ENCODE results near the gene NAB2. TPM values are rescaled to one million over a fixed set of nuclear protein-coding genes. Genes with fewer than 3 reads are reported as not detected.

NAB2 gene
- polyA plus RNA-seq, 4 donors = 40.3 to 57.1 (median 51.4) TPM

- DNase-seq (ENCODE audit: low read depth in 4 of 4, low spot score in 2 of 4) = no peak
Observed at GRCh38 chr12:57130941-57131340, 42.0 kb downstream of the NAB2 start.

GRCh38 chr12:57131896-57132744, 43.2 kb downstream of the NAB2 start:
- no peak for DNase-seq (ENCODE audit: low read depth in 4 of 4, low spot score in 2 of 4)

GRCh38 chr12:57133013-57133569, 44.2 kb downstream of the NAB2 start:
- no peak for DNase-seq (ENCODE audit: low read depth in 4 of 4, low spot score in 2 of 4)

- no peak for DNase-seq (ENCODE audit: low read depth in 4 of 4, low spot score in 2 of 4)
Observed at GRCh38 chr12:57133916-57134315, 45.0 kb downstream of the NAB2 start.

- DNase-seq (ENCODE audit: low read depth in 4 of 4, low spot score in 2 of 4) = no peak
Observed at GRCh38 chr12:57134949-57135348, 46.0 kb downstream of the NAB2 start.

GRCh38 chr12:57135527-57136326, 46.8 kb downstream of the NAB2 start:
- DNase-seq (ENCODE audit: low read depth in 4 of 4, low spot score in 2 of 4) = peak in 1 of 4 donors; percentile 46

GRCh38 chr12:57138526-57139272, 49.8 kb downstream of the NAB2 start:
- DNase-seq (ENCODE audit: low read depth in 4 of 4, low spot score in 2 of 4) = no peak

- DNase-seq (ENCODE audit: low read depth in 4 of 4, low spot score in 2 of 4) = no peak
Observed at GRCh38 chr12:57139796-57140649, 51.1 kb downstream of the NAB2 start.

GRCh38 chr12:57141249-57141648, 52.3 kb downstream of the NAB2 start:
- no peak for DNase-seq (ENCODE audit: low read depth in 4 of 4, low spot score in 2 of 4)

GRCh38 chr12:57142121-57142520, 53.2 kb downstream of the NAB2 start:
- DNase-seq (ENCODE audit: low read depth in 4 of 4, low spot score in 2 of 4) = no peak

GRCh38 chr12:57142727-57143126, 53.8 kb downstream of the NAB2 start:
- DNase-seq (ENCODE audit: low read depth in 4 of 4, low spot score in 2 of 4) = no peak

- no peak for DNase-seq (ENCODE audit: low read depth in 4 of 4, low spot score in 2 of 4)
Observed at GRCh38 chr12:57143454-57143853, 54.5 kb downstream of the NAB2 start.

Other genes starting within 250 kb of the NAB2 start
- gene SDR9C7, start 154.7 kb upstream of the NAB2 start, polyA plus RNA-seq (ENCODE audit: insufficient read length in 4 of 4) = under 1 TPM; 0.10 to 0.53 (median 0.14) TPM
- gene RDH16, start 131.5 kb upstream of the NAB2 start, polyA plus RNA-seq (ENCODE audit: insufficient read length in 4 of 4) = 1 to 10 TPM in 2 of 4 donors, under 1 TPM in 2; 0.34 to 1.6 (median 0.85) TPM
- 10 to 100 TPM; 11.2 to 13.4 (median 11.5) TPM for gene ZBTB39, start 82.6 kb upstream of the NAB2 start, polyA plus RNA-seq (ENCODE audit: insufficient read length in 4 of 4)
- 1 to 10 TPM in 2 of 4 donors, under 1 TPM in 2; 0.49 to 1.4 (median 1.1) TPM for gene TAC3, start 72.6 kb upstream of the NAB2 start, polyA plus RNA-seq (ENCODE audit: insufficient read length in 4 of 4)
- gene MYO1A, start 39.0 kb upstream of the NAB2 start, polyA plus RNA-seq (ENCODE audit: insufficient read length in 4 of 4) = under 1 TPM in 3 of 4 donors, not detected in 1; 0.16 to 0.22 (median 0.17) TPM
- 10 to 100 TPM; 19.0 to 30.0 (median 24.1) TPM for gene NEMP1, start 10.3 kb upstream of the NAB2 start, polyA plus RNA-seq (ENCODE audit: insufficient read length in 4 of 4)
- 100 to 1,000 TPM in 2 of 4 donors, 10 to 100 TPM in 2; 77.1 to 139 (median 108) TPM for gene STAT6, start 22.2 kb downstream of the NAB2 start, polyA plus RNA-seq (ENCODE audit: insufficient read length in 4 of 4)
- gene LRP1, start 39.4 kb downstream of the NAB2 start, polyA plus RNA-seq (ENCODE audit: insufficient read length in 4 of 4) = 10 to 100 TPM; 60.8 to 93.7 (median 83.9) TPM
- under 1 TPM in 1 of 4 donors, not detected in 3; 0.46 TPM for gene LRP1-AS, start 58.5 kb downstream of the NAB2 start, polyA plus RNA-seq (ENCODE audit: insufficient read length in 4 of 4)
- 1 to 10 TPM; 2.2 to 6.3 (median 5.2) TPM for gene NXPH4, start 127.7 kb downstream of the NAB2 start, polyA plus RNA-seq (ENCODE audit: insufficient read length in 4 of 4)
- gene SHMT2, start 140.6 kb downstream of the NAB2 start, polyA plus RNA-seq (ENCODE audit: insufficient read length in 4 of 4) = 10 to 100 TPM; 67.7 to 91.4 (median 77.7) TPM
- 1 to 10 TPM; 1.9 to 8.4 (median 5.4) TPM for gene STAC3, start 162.1 kb downstream of the NAB2 start, polyA plus RNA-seq (ENCODE audit: insufficient read length in 4 of 4)